ENCODE measurements around the gene RRAS2.

The RRAS2 gene

GRCh38 chr11:14335712-14336111, 23.3 kb downstream of the RRAS2 start:
- DNase-seq, result no peak

DNA sequence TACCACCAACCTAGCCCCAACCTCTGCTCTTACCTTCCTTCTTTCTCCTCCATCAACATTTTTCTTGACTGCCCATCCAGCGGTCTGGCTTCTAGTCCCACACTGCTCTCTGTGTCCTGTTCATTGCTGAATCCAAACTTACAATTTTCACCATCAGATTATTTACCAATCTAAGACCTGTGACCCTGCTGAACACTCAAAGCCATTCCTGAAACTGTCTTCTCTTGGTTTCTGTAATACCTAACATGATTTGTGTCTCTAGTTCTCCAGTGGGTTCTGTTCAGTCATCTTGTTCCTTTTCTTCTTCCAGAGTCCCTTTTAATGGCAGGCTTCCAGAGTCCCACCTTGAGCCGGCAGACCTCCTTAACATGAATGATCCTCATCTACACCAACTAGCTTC, 24.1 kb downstream of the RRAS2 start:
- DNase-seq, result no peak

GRCh38 chr11:14334192-14334591, 24.8 kb downstream of the RRAS2 start:
- no peak for DNase-seq

DNA sequence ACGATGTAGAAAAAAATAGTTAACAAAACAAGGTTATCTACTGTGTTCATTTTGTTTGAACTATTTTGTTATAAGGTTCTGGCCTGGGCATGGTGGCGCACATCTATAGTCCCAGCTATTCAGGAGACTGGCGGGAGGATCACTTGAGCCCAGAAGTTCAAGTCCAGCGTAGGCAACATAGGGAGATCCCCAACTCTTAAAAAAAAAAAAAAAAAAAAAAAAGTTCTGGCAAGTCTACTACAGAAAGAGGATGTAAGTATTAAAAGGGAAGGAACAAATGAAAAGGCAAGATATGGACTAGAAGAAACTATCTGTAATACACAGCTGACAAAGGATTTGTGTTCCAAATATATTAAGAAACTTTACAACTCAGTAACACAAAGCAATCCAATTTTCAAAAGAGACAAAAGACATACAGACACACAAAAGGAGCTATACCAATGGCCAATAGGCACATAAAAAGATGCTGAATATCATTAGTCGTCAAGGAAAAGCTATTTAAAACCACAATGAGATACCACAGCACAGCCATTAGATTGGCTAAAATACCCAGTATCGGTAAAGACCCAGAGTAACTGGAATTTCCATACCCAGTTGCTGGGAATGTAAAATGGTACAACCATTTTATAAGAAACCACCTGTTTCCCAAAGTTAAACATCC, 27.4 kb downstream of the RRAS2 start:
- DNase-seq, result no peak

DNA sequence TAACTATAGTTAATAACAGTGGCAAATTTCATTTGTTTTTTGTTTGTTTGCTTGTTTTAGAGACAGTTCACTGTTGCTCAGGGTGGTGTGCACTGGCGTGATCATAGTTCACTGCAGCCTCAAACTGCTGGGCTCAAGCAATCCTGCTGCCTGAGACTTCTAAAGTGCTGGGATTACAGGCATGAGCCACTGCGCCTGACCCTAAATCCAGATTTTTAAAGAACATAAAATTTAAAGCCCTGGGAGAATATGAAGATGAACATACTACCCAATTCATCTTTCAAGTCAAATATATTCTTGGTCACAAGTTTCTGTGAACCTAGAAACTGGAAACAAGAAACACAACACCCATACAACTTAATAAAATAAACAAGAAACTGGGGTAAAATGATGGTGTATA, 28.1 kb downstream of the RRAS2 start:
- no peak for DNase-seq

GRCh38 chr11:14329702-14330101, 29.3 kb downstream of the RRAS2 start:
- DNase-seq, result no peak

- DNase-seq, result no peak
Measured at GRCh38 chr11:14327116-14327515, 31.9 kb downstream of the RRAS2 start.

- no peak for DNase-seq
Measured at GRCh38 chr11:14323118-14323676, 35.8 kb downstream of the RRAS2 start.

GRCh38 chr11:14322510-14322909, 36.5 kb downstream of the RRAS2 start:
- DNase-seq, result no peak

DNA sequence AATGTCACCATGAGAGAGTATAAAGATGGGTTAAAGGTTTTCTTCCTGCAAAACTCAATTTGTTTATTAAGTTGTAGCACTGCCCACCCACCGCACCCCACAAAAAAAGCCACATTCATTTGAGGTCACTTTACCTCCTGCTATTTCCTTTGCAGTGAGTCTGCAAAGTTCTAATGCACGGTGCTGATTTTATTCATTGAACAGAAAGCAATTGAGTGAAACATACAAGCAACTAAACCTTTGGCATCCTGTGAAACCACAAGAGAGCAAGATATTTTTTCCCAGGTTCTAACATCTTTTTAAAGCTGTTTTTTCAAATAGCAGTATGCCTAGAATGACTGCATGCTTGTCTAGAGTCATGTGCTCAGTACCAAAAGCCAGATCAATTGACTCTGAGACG, 39.0 kb downstream of the RRAS2 start:
- no peak for DNase-seq

- DNase-seq, result no peak
Measured at GRCh38 chr11:14318581-14318981, 40.4 kb downstream of the RRAS2 start.

DNA sequence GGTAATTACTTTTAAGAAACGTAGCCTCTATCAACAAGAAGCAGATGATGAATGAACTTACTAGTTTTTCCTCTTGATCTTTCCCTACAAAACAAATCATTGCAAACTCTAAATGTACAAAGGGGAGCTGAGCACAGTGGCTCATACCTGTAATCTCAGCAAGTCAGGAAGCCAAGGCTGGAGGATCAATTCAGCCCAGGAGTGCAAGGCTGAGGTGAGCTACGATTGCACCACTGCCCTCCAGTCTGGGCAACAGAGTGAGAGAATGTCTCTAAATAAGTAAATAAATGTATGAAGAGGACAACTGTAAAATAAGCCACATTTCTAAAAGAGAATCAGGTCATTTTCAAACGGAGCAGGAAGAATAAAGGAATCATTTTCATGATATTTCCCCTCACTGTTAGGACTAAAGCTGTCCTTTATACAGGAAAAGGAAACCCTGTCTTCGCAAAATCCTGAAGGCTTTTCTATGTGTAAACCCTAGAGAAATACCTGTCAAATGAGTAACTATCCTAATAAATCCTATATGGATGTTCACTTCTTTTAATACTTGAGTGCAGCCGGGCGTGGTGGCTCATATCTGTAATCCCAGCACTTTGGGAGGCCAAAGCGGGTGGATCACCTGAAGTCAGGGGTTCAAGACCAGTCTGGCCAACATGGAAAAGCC, 41.2 kb downstream of the RRAS2 start:
- no peak for DNase-seq

DNA sequence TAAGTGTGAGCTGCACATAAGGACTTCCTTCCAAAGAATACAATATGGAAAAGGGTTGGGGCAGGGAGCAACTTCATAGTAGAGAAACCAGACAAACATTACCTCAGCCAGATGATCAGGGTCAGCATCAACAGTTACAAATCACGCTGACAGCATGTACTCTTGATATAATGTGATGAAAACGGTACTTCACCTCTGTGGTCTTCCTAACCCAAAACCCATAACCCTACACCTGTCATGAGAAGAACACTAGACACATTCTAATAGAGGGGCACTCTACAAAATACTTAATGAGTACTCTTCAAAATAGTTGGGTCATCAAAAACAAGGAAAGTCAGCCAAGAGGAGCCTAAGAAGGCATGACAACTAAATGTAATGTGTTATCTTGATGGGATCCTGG, 43.9 kb downstream of the RRAS2 start:
- no peak for DNase-seq

DNA sequence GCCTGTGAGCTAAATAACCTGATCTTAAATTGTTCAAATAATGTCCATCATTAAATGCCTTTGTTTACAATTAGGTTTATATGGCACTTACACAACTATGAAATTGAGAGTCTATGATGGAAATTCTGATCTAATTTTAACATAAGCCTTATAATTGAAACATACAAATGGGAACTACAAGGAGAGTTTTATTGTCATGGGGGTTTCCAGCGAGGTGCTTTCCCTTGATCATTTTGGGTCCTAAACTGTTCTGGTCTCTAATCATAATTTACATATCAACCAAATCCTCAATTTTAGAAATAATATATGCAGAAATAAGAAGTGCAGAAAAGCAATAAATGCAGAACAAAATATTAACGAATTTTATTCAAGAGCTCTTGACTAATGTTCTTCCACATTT, 44.9 kb downstream of the RRAS2 start:
- DNase-seq, result no peak

DNA sequence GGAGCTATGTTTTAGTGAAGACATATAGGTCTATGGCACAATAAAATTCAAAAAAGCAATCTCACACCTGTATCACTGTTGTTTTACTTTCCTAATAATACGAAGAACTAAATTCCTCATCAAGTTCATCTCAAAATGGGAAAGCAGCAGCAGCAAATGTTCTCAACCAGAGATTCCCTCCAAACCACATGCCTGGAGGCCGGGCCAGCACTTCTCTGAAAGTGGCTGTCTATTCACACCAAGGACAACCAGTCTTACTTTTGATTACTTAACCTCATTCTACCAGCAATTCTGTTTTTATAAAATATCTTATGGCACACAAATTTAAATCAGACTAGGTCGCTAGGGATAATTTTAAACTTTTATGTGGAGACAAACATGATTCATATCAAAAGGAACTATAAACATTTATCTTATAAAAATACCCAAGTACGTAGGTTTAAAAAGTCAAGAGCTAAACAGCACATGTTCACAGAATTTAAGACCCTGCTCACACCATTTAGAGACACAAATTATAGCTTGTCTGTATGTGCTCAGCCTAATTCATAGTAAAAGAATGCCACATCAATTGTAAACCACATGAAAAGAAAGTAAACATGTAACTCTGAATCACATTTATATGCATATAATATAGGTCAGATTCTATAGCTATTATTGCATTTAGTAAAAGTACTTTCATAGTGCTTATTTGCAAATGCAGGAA, 46.1 kb downstream of the RRAS2 start:
- DNase-seq, result no peak

DNA sequence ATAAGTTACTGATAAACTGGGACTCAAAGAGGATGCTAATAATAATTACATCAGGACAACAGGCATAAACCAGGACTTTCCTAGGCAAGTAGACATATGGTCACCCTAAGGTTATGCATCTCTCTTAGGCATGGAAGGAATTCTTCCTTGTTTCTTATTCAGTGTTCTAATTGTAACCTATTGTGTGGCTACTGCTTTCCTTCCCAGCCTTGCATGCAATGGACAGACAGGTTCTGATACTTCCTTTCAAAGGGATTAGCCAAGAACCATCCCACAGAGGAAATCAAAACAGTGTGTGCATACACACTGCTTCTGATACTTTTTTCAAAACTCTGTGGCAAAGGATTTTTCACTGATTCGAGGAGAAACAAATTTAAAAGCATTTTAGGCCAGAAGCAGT, 48.3 kb downstream of the RRAS2 start:
- DNase-seq, result no peak

DNA sequence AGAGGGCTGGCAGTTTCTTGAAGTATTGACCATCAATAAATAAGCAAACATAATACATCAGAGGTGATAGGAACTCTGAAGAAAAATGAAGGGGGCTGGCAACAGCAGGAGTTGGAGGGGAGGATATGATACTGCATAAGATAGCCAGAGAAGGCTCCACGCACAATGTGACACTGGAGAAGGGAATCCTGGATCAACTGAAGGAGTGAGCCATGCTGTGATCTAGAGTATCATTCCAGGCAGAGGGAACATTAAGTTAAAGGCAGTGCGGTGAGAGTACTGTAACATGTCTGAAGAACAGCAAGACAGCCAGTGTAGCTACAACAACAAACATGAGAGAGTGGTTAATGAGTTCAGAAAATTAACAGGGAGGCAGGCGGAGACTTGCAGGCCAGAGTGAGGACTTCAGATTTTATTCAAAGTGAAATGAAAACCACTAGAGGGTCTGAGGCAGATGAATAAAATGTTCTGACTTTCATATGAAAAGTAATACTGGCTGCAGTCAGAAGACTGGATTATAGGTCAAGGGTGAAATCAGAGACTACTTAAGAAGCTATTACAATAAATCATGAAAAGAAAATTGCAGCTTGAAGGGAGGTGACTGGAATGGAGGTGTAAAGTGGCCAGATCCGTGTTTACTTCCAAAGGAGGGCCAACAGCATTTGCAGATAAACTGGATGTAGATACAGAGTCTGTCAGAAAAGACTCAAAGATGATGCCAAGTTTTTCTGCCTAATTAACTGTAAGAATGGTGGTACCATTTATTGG, 49.4 kb downstream of the RRAS2 start:
- DNase-seq, result no peak

GRCh38 chr11:14308897-14309387, 50.0 kb downstream of the RRAS2 start:
- no peak for DNase-seq

DNA sequence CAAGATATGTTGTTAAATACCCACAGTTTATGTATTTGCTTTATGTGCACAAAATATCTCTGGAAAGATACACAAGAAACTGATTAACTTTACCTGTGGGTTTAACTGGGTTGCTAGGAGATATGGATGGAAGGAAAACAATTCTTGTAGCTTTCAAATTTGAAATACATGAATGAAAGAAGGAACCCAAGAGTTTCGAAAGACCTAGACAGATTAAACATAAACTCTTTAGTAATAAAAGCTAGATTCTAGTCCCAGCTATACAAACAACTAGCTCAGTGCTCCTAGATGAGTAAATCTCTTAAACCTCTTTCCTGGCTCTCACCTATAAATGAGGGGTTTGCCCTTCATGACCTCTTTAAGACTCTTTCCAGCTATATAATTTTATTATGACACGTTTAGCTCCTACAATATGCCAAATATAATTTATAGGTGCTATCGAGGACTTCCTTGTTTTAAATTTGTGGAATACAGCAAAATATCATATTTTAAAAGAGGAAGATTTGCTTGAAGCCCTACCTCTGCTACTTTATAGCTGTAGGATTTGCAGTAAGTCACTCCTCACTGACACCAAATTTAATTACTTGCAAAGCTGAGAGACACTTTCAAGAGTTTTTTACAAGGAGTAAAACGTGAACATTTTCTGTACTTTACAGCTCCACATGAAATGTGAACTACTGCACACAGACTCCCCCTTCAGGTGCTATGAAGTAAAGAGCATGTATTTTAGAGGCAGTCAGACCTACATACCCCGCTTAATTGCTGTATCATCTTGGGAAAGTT, 50.7 kb downstream of the RRAS2 start:
- peak; percentile 23 for DNase-seq

GRCh38 chr11:14306481-14306880, 52.5 kb downstream of the RRAS2 start:
- DNase-seq, result no peak

GRCh38 chr11:14305649-14306048, 53.3 kb downstream of the RRAS2 start:
- no peak for DNase-seq

DNA sequence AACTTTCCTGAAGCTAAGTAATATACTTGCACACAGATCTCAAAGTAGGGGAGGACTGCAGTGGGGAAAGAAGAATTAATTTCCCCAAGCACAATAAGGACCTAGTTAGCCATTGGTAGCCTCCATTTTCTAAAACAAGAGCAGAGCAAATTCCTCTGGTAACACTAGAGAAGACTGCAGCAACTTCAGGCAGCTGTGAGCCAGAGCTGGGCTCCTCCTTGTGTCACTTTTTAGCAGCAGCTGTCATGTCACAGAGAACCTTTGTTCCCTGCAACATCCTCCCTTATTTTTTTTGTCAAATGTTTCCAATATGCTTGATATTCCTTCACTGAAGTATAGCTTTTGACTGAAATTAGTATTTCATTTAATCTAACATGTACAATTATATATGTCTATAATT, 54.4 kb downstream of the RRAS2 start:
- DNase-seq, result no peak

All from NCI-H1436 (cell line).